ENCODE results near the gene ZNF594.
"Not testable (repeated sequence)": the region's sequence is repeated elsewhere in the genome, so short reads cannot be mapped to it uniquely, and the experiment has no call there.

The ZNF594 gene

DNA sequence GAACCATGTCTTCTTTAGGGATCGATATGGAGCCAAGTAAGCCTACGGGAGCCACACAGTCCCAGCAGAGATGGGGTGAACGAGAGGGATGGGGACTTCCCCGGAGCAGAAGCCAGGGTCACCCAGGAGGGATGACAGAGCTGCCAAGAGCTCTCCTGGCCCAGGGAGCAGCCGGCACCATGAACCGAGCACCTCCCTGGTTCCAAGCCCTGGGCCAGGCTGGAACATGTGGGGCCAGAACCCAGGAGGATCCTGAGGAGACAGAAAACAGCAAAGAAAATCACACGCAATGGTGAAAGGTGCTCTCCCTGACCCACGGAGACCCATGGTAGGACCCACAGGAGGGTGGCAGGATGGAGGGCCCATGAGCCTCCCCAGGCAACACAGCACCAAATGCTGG is 57.7 kb downstream of the ZNF594 start:
- not testable (repeated sequence) for H3K36me3 ChIP-seq (ENCODE audit: control insufficient read depth in 1 of 2, insufficient read depth in 2 of 2, low read length in 2 of 2); H3K27me3 ChIP-seq (ENCODE audit: low read depth, low read length); H3K4me3 ChIP-seq (ENCODE audit: low read depth in 1 of 2, low read length in 2 of 2); H3K9me3 ChIP-seq (ENCODE audit: control insufficient read depth in 1 of 2, low read length in 2 of 2); H3K27ac ChIP-seq (ENCODE audit: low read length); H3K4me1 ChIP-seq (ENCODE audit: control insufficient read depth in 1 of 2, insufficient read depth in 2 of 2, low read length in 2 of 2)

DNA sequence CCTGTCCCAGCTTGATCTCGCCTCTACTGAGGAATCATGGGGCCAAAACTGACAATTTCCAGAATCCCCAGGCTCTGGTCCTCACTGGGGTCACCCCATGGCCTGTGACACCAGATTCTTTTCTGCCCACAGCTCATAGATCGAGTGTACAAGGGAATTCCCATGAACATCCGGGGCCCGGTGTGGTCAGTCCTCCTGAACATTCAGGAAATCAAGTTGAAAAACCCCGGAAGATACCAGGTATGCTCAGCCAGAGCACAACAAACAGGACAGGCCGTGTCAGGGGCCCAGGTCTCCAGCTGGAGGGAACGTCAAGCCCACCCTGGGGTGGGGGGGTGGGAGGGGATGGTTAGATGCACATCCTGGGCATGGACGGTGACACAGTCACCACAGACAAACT is 58.4 kb downstream of the ZNF594 start:
- no peak overlapping the region for H3K27ac ChIP-seq (ENCODE audit: low read length)
- H3K36me3 ChIP-seq (ENCODE audit: control insufficient read depth in 1 of 2, insufficient read depth in 2 of 2, low read length in 2 of 2) = no peaks in the 10 kb centered on the region
- H3K9me3 ChIP-seq (ENCODE audit: control insufficient read depth in 1 of 2, low read length in 2 of 2) = no peaks in the 10 kb centered on the region
- H3K4me1 ChIP-seq (ENCODE audit: control insufficient read depth in 1 of 2, insufficient read depth in 2 of 2, low read length in 2 of 2) = no peaks in the 10 kb centered on the region
- H3K4me3 ChIP-seq (ENCODE audit: low read depth in 1 of 2, low read length in 2 of 2) = no peak overlapping the region
- no peaks in the 10 kb centered on the region for H3K27me3 ChIP-seq (ENCODE audit: low read depth, low read length)

DNA sequence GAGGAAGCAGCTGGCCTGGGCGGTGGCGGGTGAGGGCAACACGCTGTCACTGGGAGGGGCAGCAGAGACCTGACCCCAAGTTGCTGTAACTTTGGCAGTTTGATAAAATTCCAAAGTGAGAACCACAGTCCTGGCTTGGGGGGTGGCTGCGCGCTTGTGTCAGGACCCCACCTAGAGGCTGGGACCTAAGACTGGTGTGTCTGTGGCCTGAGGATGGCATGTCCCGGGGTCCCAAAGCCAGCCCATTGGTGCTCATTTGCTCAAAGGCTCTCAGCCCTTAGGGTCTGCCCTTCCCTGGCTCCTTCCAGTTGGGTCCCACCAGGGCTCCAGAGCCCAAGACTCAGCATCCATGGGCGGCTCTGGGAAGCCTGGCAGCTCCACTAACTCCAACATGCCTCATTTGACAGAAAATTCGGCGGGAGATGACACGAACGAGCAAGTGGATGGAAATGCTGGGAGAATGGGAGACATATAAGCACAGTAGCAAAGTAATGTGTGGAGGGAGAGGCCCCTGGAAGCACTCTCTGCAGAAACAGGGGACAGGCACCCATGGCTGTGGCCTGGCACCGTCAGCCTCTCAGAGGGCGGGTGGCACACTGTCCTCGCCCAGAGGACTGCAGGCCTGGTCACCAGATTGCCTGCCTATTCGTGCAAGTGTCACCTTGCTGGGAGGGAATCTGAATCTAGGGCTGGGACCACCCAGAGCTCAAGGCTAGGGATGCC is 59.0 kb downstream of the ZNF594 start:
- H3K27me3 ChIP-seq (ENCODE audit: low read depth, low read length); H3K36me3 ChIP-seq (ENCODE audit: control insufficient read depth in 1 of 2, insufficient read depth in 2 of 2, low read length in 2 of 2); H3K27ac ChIP-seq (ENCODE audit: low read length); H3K4me1 ChIP-seq (ENCODE audit: control insufficient read depth in 1 of 2, insufficient read depth in 2 of 2, low read length in 2 of 2); H3K9me3 ChIP-seq (ENCODE audit: control insufficient read depth in 1 of 2, low read length in 2 of 2); H3K4me3 ChIP-seq (ENCODE audit: low read depth in 1 of 2, low read length in 2 of 2): not testable (repeated sequence)

DNA sequence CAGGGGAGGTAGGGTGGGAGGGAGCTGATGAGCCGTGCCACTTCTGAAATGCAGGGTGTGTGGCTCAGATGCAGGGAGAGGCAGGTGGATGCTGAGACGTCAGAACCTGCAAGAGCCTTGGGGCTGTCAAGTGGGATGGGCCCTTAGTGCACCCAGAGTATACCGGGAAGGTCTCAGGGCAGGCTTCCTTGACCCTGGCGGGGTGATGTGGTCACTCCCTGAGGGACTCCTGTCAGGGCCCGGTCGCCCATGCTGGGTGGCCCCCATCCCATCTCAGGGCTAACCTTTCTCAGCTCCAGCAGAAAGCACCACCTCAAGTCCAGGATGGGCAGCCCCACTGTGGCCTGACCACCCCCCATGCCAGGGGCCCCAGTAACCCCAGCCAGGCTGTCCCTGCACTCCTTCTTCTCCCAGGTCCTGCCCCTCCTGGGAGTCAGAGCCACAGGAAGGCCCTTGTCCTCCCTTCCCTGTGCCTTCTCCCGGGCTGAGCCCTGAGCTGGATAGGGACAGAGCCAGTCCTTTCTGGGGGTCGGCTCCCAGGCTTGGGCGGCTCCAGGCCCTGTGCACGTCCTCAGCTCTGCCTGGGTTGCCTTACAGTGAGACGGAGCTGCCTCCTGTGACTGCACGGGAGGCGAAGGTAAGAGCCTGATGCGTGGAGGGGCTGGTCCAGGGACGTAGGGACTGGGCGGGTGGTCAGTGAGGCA is 59.7 kb downstream of the ZNF594 start:
- not testable (repeated sequence) for H3K9me3 ChIP-seq (ENCODE audit: control insufficient read depth in 1 of 2, low read length in 2 of 2); H3K27me3 ChIP-seq (ENCODE audit: low read depth, low read length); H3K4me3 ChIP-seq (ENCODE audit: low read depth in 1 of 2, low read length in 2 of 2); H3K4me1 ChIP-seq (ENCODE audit: control insufficient read depth in 1 of 2, insufficient read depth in 2 of 2, low read length in 2 of 2); H3K36me3 ChIP-seq (ENCODE audit: control insufficient read depth in 1 of 2, insufficient read depth in 2 of 2, low read length in 2 of 2); H3K27ac ChIP-seq (ENCODE audit: low read length)

DNA sequence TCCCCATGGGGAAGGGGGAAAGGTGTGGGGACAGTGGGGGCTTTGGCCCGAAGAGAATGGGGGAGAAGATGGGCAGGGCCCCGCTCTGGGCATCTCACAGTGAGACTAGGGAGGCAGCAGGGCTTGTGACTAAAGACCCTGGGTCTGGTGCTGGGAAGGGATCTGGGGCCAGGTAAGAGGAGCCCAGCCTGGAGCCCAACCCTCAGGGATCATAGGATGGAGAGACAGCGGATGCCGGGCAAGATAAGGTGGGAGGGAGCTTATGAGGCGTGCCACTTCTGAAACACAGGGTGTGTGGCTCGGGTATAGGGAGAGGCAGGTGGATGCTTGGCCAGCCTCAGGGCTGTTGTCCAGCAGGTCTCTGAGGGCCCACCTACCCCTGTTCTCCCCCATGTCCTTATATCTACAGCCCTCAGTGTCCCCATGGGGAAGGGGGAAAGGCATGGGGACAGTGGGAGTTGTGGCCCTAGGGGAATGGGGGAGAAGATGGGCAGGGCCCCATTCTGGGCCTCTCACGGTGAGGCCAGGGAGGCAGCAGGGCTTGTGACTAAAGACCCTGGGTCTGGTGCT is 60.4 kb downstream of the ZNF594 start:
- H3K9me3 ChIP-seq (ENCODE audit: control insufficient read depth in 1 of 2, low read length in 2 of 2) = no peaks in the 10 kb centered on the region
- H3K27ac ChIP-seq (ENCODE audit: low read length) = no peak overlapping the region
- no peaks in the 10 kb centered on the region for H3K27me3 ChIP-seq (ENCODE audit: low read depth, low read length)
- H3K4me1 ChIP-seq (ENCODE audit: control insufficient read depth in 1 of 2, insufficient read depth in 2 of 2, low read length in 2 of 2) = no peaks in the 10 kb centered on the region
- no peak overlapping the region for H3K4me3 ChIP-seq (ENCODE audit: low read depth in 1 of 2, low read length in 2 of 2)
- no peaks in the 10 kb centered on the region for H3K36me3 ChIP-seq (ENCODE audit: control insufficient read depth in 1 of 2, insufficient read depth in 2 of 2, low read length in 2 of 2)

DNA sequence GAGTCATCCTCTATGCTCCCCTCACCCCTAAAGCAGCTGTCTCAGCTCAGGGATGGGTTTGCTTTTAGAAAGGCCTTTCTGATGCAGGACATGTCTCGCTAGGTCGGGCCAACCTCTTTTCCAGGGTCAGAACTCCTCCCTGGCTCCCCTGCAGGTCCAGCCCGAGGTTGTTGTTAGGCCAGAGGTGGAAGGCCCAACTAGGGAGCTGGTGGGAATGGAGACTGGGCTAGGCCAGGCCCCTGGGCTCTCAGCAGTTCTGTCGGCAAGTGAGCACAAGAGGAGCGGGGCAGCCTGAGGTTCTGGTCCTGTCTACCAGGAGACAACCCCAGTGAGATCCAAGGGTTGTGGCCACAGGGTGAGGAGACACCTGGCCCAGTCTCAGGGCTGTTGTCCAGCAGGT is 61.0 kb downstream of the ZNF594 start:
- not testable (repeated sequence) for H3K4me3 ChIP-seq (ENCODE audit: low read depth in 1 of 2, low read length in 2 of 2); H3K36me3 ChIP-seq (ENCODE audit: control insufficient read depth in 1 of 2, insufficient read depth in 2 of 2, low read length in 2 of 2); H3K27ac ChIP-seq (ENCODE audit: low read length); H3K27me3 ChIP-seq (ENCODE audit: low read depth, low read length); H3K9me3 ChIP-seq (ENCODE audit: control insufficient read depth in 1 of 2, low read length in 2 of 2); H3K4me1 ChIP-seq (ENCODE audit: control insufficient read depth in 1 of 2, insufficient read depth in 2 of 2, low read length in 2 of 2)

DNA sequence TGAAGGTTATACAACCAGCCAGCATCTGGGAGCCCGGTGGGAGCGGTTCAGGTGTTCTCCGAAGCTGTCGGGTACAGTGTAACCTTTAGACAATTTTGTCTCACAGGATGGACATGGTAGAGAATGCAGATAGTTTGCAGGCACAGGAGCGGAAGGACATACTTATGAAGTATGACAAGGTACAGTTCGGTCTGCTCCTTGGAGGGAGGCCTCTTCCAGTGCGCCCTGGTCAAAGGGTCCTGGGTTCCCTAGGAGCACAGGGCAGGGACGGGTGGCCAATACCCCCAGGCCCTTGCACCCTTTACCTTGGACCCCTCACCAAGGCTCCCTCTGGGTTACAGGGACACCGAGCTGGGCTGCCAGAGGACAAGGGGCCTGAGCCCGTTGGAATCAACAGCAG is 61.4 kb downstream of the ZNF594 start:
- not testable (repeated sequence) for H3K4me3 ChIP-seq (ENCODE audit: low read depth in 1 of 2, low read length in 2 of 2); H3K36me3 ChIP-seq (ENCODE audit: control insufficient read depth in 1 of 2, insufficient read depth in 2 of 2, low read length in 2 of 2); H3K27me3 ChIP-seq (ENCODE audit: low read depth, low read length); H3K9me3 ChIP-seq (ENCODE audit: control insufficient read depth in 1 of 2, low read length in 2 of 2); H3K4me1 ChIP-seq (ENCODE audit: control insufficient read depth in 1 of 2, insufficient read depth in 2 of 2, low read length in 2 of 2); H3K27ac ChIP-seq (ENCODE audit: low read length)

DNA sequence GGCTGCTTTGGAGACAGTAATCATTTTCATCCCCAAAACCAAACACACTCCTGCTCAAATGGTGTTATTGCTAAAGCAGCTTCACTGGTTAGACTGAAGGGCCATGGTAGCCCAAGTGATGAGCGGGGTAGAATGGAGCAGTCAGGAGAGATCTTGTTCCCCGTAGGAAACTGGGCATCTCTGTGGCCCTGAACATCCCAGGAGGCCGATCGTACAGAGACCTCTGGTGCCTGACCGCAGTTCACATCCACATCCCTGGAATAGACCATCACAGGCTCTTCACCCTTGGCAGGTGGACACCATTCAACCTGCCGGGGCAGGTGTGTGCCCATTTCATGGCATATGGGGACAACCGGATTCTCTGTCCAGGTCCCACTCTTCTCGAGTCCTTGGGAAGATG is 61.9 kb downstream of the ZNF594 start:
- not testable (repeated sequence) for H3K36me3 ChIP-seq (ENCODE audit: control insufficient read depth in 1 of 2, insufficient read depth in 2 of 2, low read length in 2 of 2); H3K27ac ChIP-seq (ENCODE audit: low read length); H3K27me3 ChIP-seq (ENCODE audit: low read depth, low read length); H3K4me1 ChIP-seq (ENCODE audit: control insufficient read depth in 1 of 2, insufficient read depth in 2 of 2, low read length in 2 of 2); H3K9me3 ChIP-seq (ENCODE audit: control insufficient read depth in 1 of 2, low read length in 2 of 2); H3K4me3 ChIP-seq (ENCODE audit: low read depth in 1 of 2, low read length in 2 of 2)

All from muscle layer of duodenum (tissue), 2 donors.